Liver (tissue), 9 donors: ENCODE results near the gene TARM1. TPM values are rescaled to one million over a fixed set of nuclear protein-coding genes. Genes with fewer than 3 reads are reported as not detected.

Source experiments
- DNase-seq: peaks from one replicate; pipeline ENCODE4 v3.0.0-alpha.2; 2017; ENCODE audit warnings: low spot score
- H3K27ac ChIP-seq, 2 donors: one replicate each; pipeline ENCODE4 v1.7.0; 2013; ENCODE audit warnings: inconsistent platforms in 2 of 2, low read length in 2 of 2, control low read depth in 1 of 2, low read depth in 1 of 2, mild to moderate bottlenecking in 1 of 2
- H3K27me3 ChIP-seq, 4 donors: one replicate each; pipeline versions ENCODE4 v1.6.1 to v1.7.0; 2013; ENCODE audit warnings: low read length in 3 of 4, inconsistent platforms in 1 of 4, mild to moderate bottlenecking in 1 of 4, moderate library complexity in 1 of 4; ENCODE audit not compliant: control insufficient read depth in 4 of 4, insufficient read depth in 4 of 4
- H3K36me3 ChIP-seq, 4 donors: one replicate each; pipeline versions ENCODE4 v1.6.1 to v1.7.0; 2013; ENCODE audit warnings: low read length in 3 of 4, mild to moderate bottlenecking in 3 of 4, low read depth in 1 of 4, moderate library complexity in 1 of 4; ENCODE audit not compliant: control insufficient read depth in 4 of 4, insufficient read depth in 3 of 4
- H3K4me1 ChIP-seq, 4 donors: one replicate each; pipeline versions ENCODE4 v1.6.1 to v1.7.0; 2013; ENCODE audit warnings: low read length in 3 of 4, mild to moderate bottlenecking in 3 of 4, moderate library complexity in 1 of 4; ENCODE audit not compliant: control insufficient read depth in 4 of 4, insufficient read depth in 4 of 4
- H3K4me3 ChIP-seq, 3 donors: one replicate each; pipeline versions ENCODE4 v1.6.1 to v1.7.0; 2013; ENCODE audit warnings: low read length in 3 of 3, control low read depth in 1 of 3, low read depth in 1 of 3, mild to moderate bottlenecking in 1 of 3
- H3K9ac ChIP-seq, 2 donors: one replicate each; pipeline ENCODE4 v1.7.0; 2013; ENCODE audit warnings: low read length in 2 of 2, mild to moderate bottlenecking in 2 of 2, moderate library complexity in 2 of 2, control low read depth in 1 of 2, low read depth in 1 of 2
- H3K9me3 ChIP-seq, 4 donors: one replicate each; pipeline versions ENCODE4 v1.6.1 to v1.7.0; 2013; ENCODE audit warnings: low read length in 3 of 4; ENCODE audit not compliant: control insufficient read depth in 4 of 4
- ATF3 ChIP-seq: IDR thresholded peaks from 2 replicates; pipeline ENCODE4 v1.6.1; 2016; ENCODE audit warnings: antibody characterized with exemption
- EGR1 ChIP-seq, 2 donors: IDR thresholded peaks; 2 replicates each; pipeline ENCODE4 v1.6.1; 2016 to 2018; ENCODE audit warnings: antibody characterized with exemption in 2 of 2, low read depth in 2 of 2
- FOXA1 ChIP-seq: IDR thresholded peaks from 2 replicates; pipeline ENCODE4 v1.6.1; 2016; ENCODE audit warnings: antibody characterized with exemption
- FOXA2 ChIP-seq: IDR thresholded peaks from 2 replicates; pipeline ENCODE4 v1.6.1; 2016; ENCODE audit warnings: antibody characterized with exemption
- GABPA ChIP-seq, 2 donors: IDR thresholded peaks in 1 of 2; conservative IDR thresholded peaks in 1 of 2; 2 replicates each; pipeline ENCODE4 v1.6.1; 2016; ENCODE audit warnings: antibody characterized with exemption in 2 of 2, mild to moderate bottlenecking in 1 of 2, moderate library complexity in 1 of 2
- HNF4G ChIP-seq: IDR thresholded peaks from 2 replicates; pipeline ENCODE4 v1.6.1; 2016; ENCODE audit warnings: antibody characterized with exemption
- JUND ChIP-seq, 2 donors: IDR thresholded peaks; 2 replicates each; pipeline ENCODE4 v1.6.1; 2016; ENCODE audit warnings: antibody characterized with exemption in 2 of 2
- RXRA ChIP-seq, 2 donors: IDR thresholded peaks; 2 replicates each; pipeline ENCODE4 v1.6.1; 2017 to 2018; ENCODE audit warnings: antibody characterized with exemption in 2 of 2, mild to moderate bottlenecking in 1 of 2
- SP1 ChIP-seq: IDR thresholded peaks from 2 replicates; pipeline ENCODE4 v1.6.1; 2018; ENCODE audit warnings: antibody characterized with exemption, mild to moderate bottlenecking
- TAF1 ChIP-seq: conservative IDR thresholded peaks from 2 replicates; pipeline ENCODE4 v1.6.1; 2016; ENCODE audit warnings: antibody characterized with exemption, mild to moderate bottlenecking
- YY1 ChIP-seq: IDR thresholded peaks from 2 replicates; pipeline ENCODE4 v1.6.1; 2016; ENCODE audit warnings: antibody characterized with exemption, mild to moderate bottlenecking
- WGBS: extraction: QIAGEN DNeasy Blood & Tissue Kit; methylation state at CpG from one replicate; pipeline ENCODE4 v1.1.7; 2013; 5-methylcytosine and 5-hydroxymethylcytosine counted together
- polyA plus RNA-seq, 2 donors: library from polyadenylated mRNA; stranded (reverse) in 1 of 2; unstranded in 1 of 2; fragments of 200-250 nt in 1 of 2; fragments of >200 nt in 1 of 2; fragmentation: Nextera tagmentation in 1 of 2; extraction: Ambion mirVana in 1 of 2; gene quantifications; one replicate each; pipeline versions ENCODE4 v1.2.1 to v1.2.3, GENCODE V29; 2013 to 2015
- total RNA-seq, 2 donors: library from RNA; depleted of rRNA; stranded (reverse); fragments of >200 nt; gene quantifications; one replicate each; pipeline ENCODE4 v1.2.3, GENCODE V29; 2014
- TF ChIP-seq, protein P1 (sequence below): IDR thresholded peaks from 2 replicates; pipeline ENCODE4 v1.6.1; 2016; ENCODE audit warnings: antibody characterized with exemption, mild to moderate bottlenecking
- TF ChIP-seq, protein P2 (sequence below): IDR thresholded peaks from 2 replicates; pipeline ENCODE4 v1.6.1; 2016; ENCODE audit warnings: antibody characterized with exemption
- TF ChIP-seq, protein P3 (sequence below): IDR thresholded peaks from 2 replicates; pipeline ENCODE4 v1.6.1; 2016; ENCODE audit warnings: antibody characterized with exemption
- donor health status: healthy.
- donor health status: healthy.
- donor health status: healthy.
- donor health status: healthy.
- donor health status: healthy.

Gene TARM1
- total and polyA plus RNA-seq, 4 donors, result not detected

GRCh38 chr19:54024660-54025059, 56.5 kb downstream of the TARM1 start:
- Histone ChIP-seq H3K4me1 (no peaks in the 10 kb centered on the region), H3K9me3 (no peaks in the 10 kb centered on the region), H3K27ac (no peak overlapping the region), H3K27me3 (no peaks in the 10 kb centered on the region), H3K4me3 (no peak overlapping the region), H3K36me3 (no peaks in the 10 kb centered on the region), H3K9ac (no peak overlapping the region)
- DNase-seq, result no peak
- TF ChIP-seq RXRA (IDR thresholded peaks at IDR 0.05), result no peak
- no peak for TF ChIP-seq GABPA (IDR thresholded peaks at IDR 0.05 in 1 of 2, conservative IDR thresholded peaks at IDR 0.05 in 1 of 2)
- no peak for TF ChIP-seq JUND (IDR thresholded peaks at IDR 0.05)
- TF ChIP-seq EGR1 (IDR thresholded peaks at IDR 0.05; ENCODE audit: low read depth in 2 of 2), result no peak
- no peak for TF ChIP-seq SP1
- TF ChIP-seq, protein P1, sequence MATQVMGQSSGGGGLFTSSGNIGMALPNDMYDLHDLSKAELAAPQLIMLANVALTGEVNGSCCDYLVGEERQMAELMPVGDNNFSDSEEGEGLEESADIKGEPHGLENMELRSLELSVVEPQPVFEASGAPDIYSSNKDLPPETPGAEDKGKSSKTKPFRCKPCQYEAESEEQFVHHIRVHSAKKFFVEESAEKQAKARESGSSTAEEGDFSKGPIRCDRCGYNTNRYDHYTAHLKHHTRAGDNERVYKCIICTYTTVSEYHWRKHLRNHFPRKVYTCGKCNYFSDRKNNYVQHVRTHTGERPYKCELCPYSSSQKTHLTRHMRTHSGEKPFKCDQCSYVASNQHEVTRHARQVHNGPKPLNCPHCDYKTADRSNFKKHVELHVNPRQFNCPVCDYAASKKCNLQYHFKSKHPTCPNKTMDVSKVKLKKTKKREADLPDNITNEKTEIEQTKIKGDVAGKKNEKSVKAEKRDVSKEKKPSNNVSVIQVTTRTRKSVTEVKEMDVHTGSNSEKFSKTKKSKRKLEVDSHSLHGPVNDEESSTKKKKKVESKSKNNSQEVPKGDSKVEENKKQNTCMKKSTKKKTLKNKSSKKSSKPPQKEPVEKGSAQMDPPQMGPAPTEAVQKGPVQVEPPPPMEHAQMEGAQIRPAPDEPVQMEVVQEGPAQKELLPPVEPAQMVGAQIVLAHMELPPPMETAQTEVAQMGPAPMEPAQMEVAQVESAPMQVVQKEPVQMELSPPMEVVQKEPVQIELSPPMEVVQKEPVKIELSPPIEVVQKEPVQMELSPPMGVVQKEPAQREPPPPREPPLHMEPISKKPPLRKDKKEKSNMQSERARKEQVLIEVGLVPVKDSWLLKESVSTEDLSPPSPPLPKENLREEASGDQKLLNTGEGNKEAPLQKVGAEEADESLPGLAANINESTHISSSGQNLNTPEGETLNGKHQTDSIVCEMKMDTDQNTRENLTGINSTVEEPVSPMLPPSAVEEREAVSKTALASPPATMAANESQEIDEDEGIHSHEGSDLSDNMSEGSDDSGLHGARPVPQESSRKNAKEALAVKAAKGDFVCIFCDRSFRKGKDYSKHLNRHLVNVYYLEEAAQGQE, result no peak
- TF ChIP-seq, protein P2, sequence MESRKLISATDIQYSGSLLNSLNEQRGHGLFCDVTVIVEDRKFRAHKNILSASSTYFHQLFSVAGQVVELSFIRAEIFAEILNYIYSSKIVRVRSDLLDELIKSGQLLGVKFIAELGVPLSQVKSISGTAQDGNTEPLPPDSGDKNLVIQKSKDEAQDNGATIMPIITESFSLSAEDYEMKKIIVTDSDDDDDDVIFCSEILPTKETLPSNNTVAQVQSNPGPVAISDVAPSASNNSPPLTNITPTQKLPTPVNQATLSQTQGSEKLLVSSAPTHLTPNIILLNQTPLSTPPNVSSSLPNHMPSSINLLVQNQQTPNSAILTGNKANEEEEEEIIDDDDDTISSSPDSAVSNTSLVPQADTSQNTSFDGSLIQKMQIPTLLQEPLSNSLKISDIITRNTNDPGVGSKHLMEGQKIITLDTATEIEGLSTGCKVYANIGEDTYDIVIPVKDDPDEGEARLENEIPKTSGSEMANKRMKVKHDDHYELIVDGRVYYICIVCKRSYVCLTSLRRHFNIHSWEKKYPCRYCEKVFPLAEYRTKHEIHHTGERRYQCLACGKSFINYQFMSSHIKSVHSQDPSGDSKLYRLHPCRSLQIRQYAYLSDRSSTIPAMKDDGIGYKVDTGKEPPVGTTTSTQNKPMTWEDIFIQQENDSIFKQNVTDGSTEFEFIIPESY, result no peak
- TF ChIP-seq, protein P3, sequence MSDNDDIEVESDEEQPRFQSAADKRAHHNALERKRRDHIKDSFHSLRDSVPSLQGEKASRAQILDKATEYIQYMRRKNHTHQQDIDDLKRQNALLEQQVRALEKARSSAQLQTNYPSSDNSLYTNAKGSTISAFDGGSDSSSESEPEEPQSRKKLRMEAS, result no peak
- TF ChIP-seq TAF1, result no peak
- no peak for TF ChIP-seq HNF4G
- WGBS, result 72% methylated on average over 9 of the region's 9 CpGs

DNA sequence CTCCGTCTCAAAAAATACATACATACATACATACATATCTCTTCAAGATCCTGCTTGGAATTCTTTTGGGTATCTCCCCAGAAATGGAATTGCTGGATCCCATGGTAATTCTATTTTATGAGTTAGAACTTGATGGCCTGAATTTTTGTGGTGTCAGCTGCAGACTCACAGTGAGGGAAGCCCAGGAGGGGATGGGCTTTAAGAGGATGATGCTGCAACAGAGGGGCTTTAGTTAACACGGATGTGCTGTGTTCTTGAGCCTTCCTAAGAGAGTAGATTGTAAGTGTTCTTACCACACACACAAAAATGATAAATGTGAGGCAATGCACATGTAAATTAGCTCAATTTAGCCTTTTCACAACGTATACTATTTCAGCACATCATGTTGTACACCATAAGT, 58.0 kb downstream of the TARM1 start:
- H3K27ac ChIP-seq, result no peak overlapping the region
- H3K4me3 ChIP-seq, result no peak overlapping the region
- no peak overlapping the region for H3K9ac ChIP-seq
- no peaks in the 10 kb centered on the region for H3K4me1 ChIP-seq
- DNase-seq, result no peak
- 36% methylated on average over 3 of the region's 3 CpGs for WGBS
- TF ChIP-seq TAF1, result no peak
- TF ChIP-seq YY1, result no peak
- TF ChIP-seq, protein P3, result no peak
- no peak for TF ChIP-seq GABPA (IDR thresholded peaks at IDR 0.05 in 1 of 2, conservative IDR thresholded peaks at IDR 0.05 in 1 of 2)
- TF ChIP-seq ATF3, result no peak
- no peak for TF ChIP-seq EGR1 (IDR thresholded peaks at IDR 0.05; ENCODE audit: low read depth in 2 of 2)
- TF ChIP-seq, protein P1, result no peak
- TF ChIP-seq HNF4G, result no peak
- no peak for TF ChIP-seq FOXA2
- TF ChIP-seq FOXA1, result no peak
- H3K27me3 ChIP-seq, result no peaks in the 10 kb centered on the region
- H3K9me3 ChIP-seq, result no peaks in the 10 kb centered on the region
- no peaks in the 10 kb centered on the region for H3K36me3 ChIP-seq
